HEK293T (cell line): Measurements from ENCODE around the gene OR52H1.
"Not testable (repeated sequence)": the region's sequence is repeated elsewhere in the genome, so short reads cannot be mapped to it uniquely, and the experiment has no call there.

Experiments
- BHLHE40 ChIP-seq: fragments of 450-650 bp; IDR thresholded peaks from 2 replicates; pipeline ENCODE4 v1.6.1; 2016; ENCODE audit warnings: mild to moderate bottlenecking, moderate library complexity, borderline replicate concordance
- TF ChIP-seq, protein P1 (sequence below): fragments of 450-650 bp; IDR thresholded peaks from 2 replicates; pipeline ENCODE4 v1.6.1; 2016

DNA sequence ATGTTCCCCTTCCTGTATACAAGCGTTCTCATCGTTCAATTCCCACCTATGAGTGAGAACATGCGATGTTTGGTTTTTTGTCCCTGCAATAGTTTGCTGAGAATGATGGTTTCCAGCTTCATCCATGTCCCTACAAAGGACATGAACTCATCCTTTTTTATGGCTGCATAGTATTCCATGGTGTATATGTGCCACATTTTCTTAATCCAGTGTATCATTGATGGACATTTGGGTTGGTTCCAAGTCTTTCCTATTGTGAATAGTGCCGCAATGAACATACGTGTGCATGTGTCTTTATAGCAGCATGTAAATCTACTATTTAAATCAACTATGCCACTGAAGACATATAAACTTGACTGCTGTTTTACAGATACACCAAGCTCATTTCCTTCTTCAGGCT is 36.1 kb upstream of the OR52H1 start:
- TF ChIP-seq BHLHE40: not testable (repeated sequence)
- TF ChIP-seq, protein P1, sequence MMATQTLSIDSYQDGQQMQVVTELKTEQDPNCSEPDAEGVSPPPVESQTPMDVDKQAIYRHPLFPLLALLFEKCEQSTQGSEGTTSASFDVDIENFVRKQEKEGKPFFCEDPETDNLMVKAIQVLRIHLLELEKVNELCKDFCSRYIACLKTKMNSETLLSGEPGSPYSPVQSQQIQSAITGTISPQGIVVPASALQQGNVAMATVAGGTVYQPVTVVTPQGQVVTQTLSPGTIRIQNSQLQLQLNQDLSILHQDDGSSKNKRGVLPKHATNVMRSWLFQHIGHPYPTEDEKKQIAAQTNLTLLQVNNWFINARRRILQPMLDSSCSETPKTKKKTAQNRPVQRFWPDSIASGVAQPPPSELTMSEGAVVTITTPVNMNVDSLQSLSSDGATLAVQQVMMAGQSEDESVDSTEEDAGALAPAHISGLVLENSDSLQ: not testable (repeated sequence)
